Astrocyte (in vitro differentiated cells and primary cell): ENCODE measurements around the gene LAMA1. TPM values are rescaled to one million over a fixed set of nuclear protein-coding genes. Genes with fewer than 3 reads are reported as not detected.

Experiments
- DNase-seq: peaks from one replicate; pipeline ENCODE4 v3.0.0-alpha.2; 2010; ENCODE audit warnings: low read depth
- FAIRE-seq: peaks from 2 replicates; lab custom pipeline; 2011; peaks lifted over from hg19 to GRCh38; lab: Jason Lieb, UNC
- H2AFZ ChIP-seq: 2 replicates; pipeline ENCODE4 v1.6.0; 2012; ENCODE audit warnings: low read depth, low read length, inconsistent platforms
- H3K27ac ChIP-seq: 2 replicates; pipeline ENCODE4 v1.5.1; 2011; ENCODE audit warnings: low read depth, low read length, inconsistent platforms
- H3K27me3 ChIP-seq: 2 replicates; pipeline ENCODE4 v1.6.0; 2011; ENCODE audit warnings: low read length, inconsistent platforms; ENCODE audit not compliant: insufficient read depth
- H3K36me3 ChIP-seq: 2 replicates; pipeline ENCODE4 v1.5.1; 2011; ENCODE audit warnings: low read length, inconsistent platforms; ENCODE audit not compliant: insufficient read depth
- H3K4me1 ChIP-seq: 2 replicates; pipeline ENCODE4 v1.5.1; 2011; ENCODE audit warnings: low read length, inconsistent platforms; ENCODE audit not compliant: insufficient read depth
- H3K4me2 ChIP-seq: 2 replicates; pipeline ENCODE4 v1.6.0; 2012; ENCODE audit warnings: low read length, inconsistent platforms
- H3K4me3 ChIP-seq: 2 replicates; pipeline ENCODE4 v1.5.1; 2011; ENCODE audit warnings: low read depth, mild to moderate bottlenecking, low read length, inconsistent platforms; ENCODE audit not compliant: insufficient read depth
- H3K79me2 ChIP-seq: 2 replicates; pipeline ENCODE4 v1.6.0; 2012; ENCODE audit warnings: mild to moderate bottlenecking, low read length, inconsistent platforms; ENCODE audit not compliant: insufficient read depth
- H3K9ac ChIP-seq: 2 replicates; pipeline ENCODE4 v1.6.0; 2012; ENCODE audit warnings: mild to moderate bottlenecking, low read length, inconsistent platforms
- H3K9me3 ChIP-seq: 2 replicates; pipeline ENCODE4 v1.5.1; 2012; ENCODE audit warnings: low read depth, mild to moderate bottlenecking, low read length, inconsistent platforms; ENCODE audit not compliant: insufficient read depth
- H4K20me1 ChIP-seq: 2 replicates; pipeline ENCODE4 v1.6.0; 2012; ENCODE audit warnings: low read length, inconsistent platforms; ENCODE audit not compliant: insufficient read depth
- H3K27ac Mint-ChIP-seq: one replicate; pipeline ENCODE4 v1.8.0; 2021; ENCODE audit warnings: mild to moderate bottlenecking, mixed read lengths; ENCODE audit not compliant: unreplicated experiment
- H3K27me3 Mint-ChIP-seq: one replicate; pipeline ENCODE4 v1.8.0; 2021; ENCODE audit warnings: low read depth, mixed read lengths; ENCODE audit not compliant: unreplicated experiment
- H3K36me3 Mint-ChIP-seq: one replicate; pipeline ENCODE4 v1.8.0; 2021; ENCODE audit warnings: low read depth, mixed read lengths; ENCODE audit not compliant: unreplicated experiment
- H3K4me1 Mint-ChIP-seq: one replicate; pipeline ENCODE4 v1.8.0; 2021; ENCODE audit warnings: low read depth, mixed read lengths; ENCODE audit not compliant: unreplicated experiment
- H3K4me3 Mint-ChIP-seq: one replicate; pipeline ENCODE4 v1.8.0; 2021; ENCODE audit warnings: mild to moderate bottlenecking, moderate library complexity, mixed read lengths; ENCODE audit not compliant: unreplicated experiment
- H3K9me3 Mint-ChIP-seq: one replicate; pipeline ENCODE4 v1.8.0; 2021; ENCODE audit warnings: mild to moderate bottlenecking, mixed read lengths; ENCODE audit not compliant: unreplicated experiment
- CTCF ChIP-seq: IDR thresholded peaks from 2 replicates; pipeline ENCODE4 v1.5.1; 2011; ENCODE audit warnings: low read depth, mild to moderate bottlenecking, inconsistent platforms, low read length, moderate library complexity; ENCODE audit not compliant: insufficient read depth
- EZH2 ChIP-seq: IDR thresholded peaks from 2 replicates; pipeline ENCODE4 v1.6.1; 2012; ENCODE audit warnings: mild to moderate bottlenecking, low read length, inconsistent platforms; ENCODE audit not compliant: insufficient read depth
- total RNA-seq: library from RNA; stranded (reverse); gene quantifications from 2 replicates; pipeline ENCODE4 v1.2.1, GENCODE V29; 2021

LAMA1 gene
- total RNA-seq, 1 donor from 2014 or later, result 17.4 TPM

- H2AFZ ChIP-seq, result no peak overlapping the region
- Mint-ChIP-seq H3K4me1 (no peaks in the 10 kb centered on the region), H3K36me3 (peaks cover 12% of the 10 kb centered on the region), H3K9me3 (no peaks in the 10 kb centered on the region), H3K27ac (no peak overlapping the region), H3K27me3 (peaks cover 2% of the 10 kb centered on the region), H3K4me3 (no peak overlapping the region)
- no peak for DNase-seq
- FAIRE-seq, result no peak
- no peak overlapping the region for H3K9ac ChIP-seq
- no peak overlapping the region for H3K27ac ChIP-seq
- no peaks in the 10 kb centered on the region for H4K20me1 ChIP-seq
- H3K4me1 ChIP-seq, result no peaks in the 10 kb centered on the region
- H3K79me2 ChIP-seq, result no peaks in the 10 kb centered on the region
- no peak overlapping the region for H3K4me3 ChIP-seq
- no peak overlapping the region for H3K4me2 ChIP-seq
- TF ChIP-seq CTCF, result no peak
- no peaks in the 10 kb centered on the region for H3K36me3 ChIP-seq
- no peaks in the 10 kb centered on the region for H3K9me3 ChIP-seq
- no peaks in the 10 kb centered on the region for H3K27me3 ChIP-seq
Observed at GRCh38 chr18:7023581-7023980, 94.0 kb downstream of the LAMA1 start.

DNA sequence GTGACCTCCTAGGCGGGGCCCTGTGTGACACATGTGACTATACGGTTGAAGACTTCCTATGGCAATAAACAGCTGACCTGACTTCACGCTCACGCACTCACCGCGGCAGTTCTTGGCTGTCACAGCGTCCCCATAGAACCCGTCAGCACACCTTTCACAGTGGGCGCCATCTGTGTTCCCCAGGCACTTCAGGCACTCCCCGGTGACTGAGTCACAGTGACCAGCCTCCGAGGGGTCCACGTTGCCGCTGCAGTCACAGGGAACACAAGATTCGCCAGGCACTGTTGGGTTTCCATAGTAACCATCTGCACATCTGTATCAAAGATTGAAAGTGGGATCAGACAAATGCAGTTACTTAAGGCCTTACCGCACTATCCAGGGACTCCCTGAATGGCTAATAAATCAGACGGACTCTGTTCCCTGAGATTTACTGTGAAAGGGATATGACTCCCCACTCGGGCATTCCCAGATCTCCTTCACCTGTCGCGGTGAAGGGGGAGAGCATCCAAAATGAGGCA lies 94.5 kb downstream of the LAMA1 start:
- H4K20me1 ChIP-seq, result no peaks in the 10 kb centered on the region
- DNase-seq (no peak), FAIRE-seq (no peak)
- H3K4me3 ChIP-seq, result no peak overlapping the region
- H3K27me3 Mint-ChIP-seq, result peaks cover 2% of the 10 kb centered on the region
- H3K9ac ChIP-seq, result no peak overlapping the region
- H3K9me3 ChIP-seq, result no peaks in the 10 kb centered on the region
- no peaks in the 10 kb centered on the region for H3K36me3 ChIP-seq
- H3K4me1 ChIP-seq, result no peaks in the 10 kb centered on the region
- no peaks in the 10 kb centered on the region for H3K79me2 ChIP-seq
- no peak overlapping the region for H2AFZ ChIP-seq
- no peaks in the 10 kb centered on the region for H3K27me3 ChIP-seq
- H3K9me3 Mint-ChIP-seq, result no peaks in the 10 kb centered on the region
- no peaks in the 10 kb centered on the region for H3K4me1 Mint-ChIP-seq
- no peak for TF ChIP-seq EZH2
- TF ChIP-seq CTCF, result no peak
- H3K4me3 Mint-ChIP-seq, result no peak overlapping the region
- no peak overlapping the region for H3K27ac ChIP-seq
- H3K4me2 ChIP-seq, result no peak overlapping the region
- H3K36me3 Mint-ChIP-seq, result peaks cover 12% of the 10 kb centered on the region
- H3K27ac Mint-ChIP-seq, result no peak overlapping the region

GRCh38 chr18:7021994-7022840 lies 95.4 kb downstream of the LAMA1 start:
- H3K27ac ChIP-seq, result no peak overlapping the region
- H2AFZ ChIP-seq, result no peak overlapping the region
- no peaks in the 10 kb centered on the region for H3K4me1 ChIP-seq
- H3K27me3 ChIP-seq, result no peaks in the 10 kb centered on the region
- DNase-seq (no peak), FAIRE-seq (no peak)
- Mint-ChIP-seq H3K4me1 (no peaks in the 10 kb centered on the region), H3K27me3 (peaks cover 2% of the 10 kb centered on the region), H3K4me3 (no peak overlapping the region), H3K36me3 (peaks cover 13% of the 10 kb centered on the region), H3K9me3 (no peaks in the 10 kb centered on the region), H3K27ac (no peak overlapping the region)
- H3K9ac ChIP-seq, result no peak overlapping the region
- TF ChIP-seq CTCF (peak; percentile 37), EZH2 (no peak)
- no peaks in the 10 kb centered on the region for H3K79me2 ChIP-seq
- H3K36me3 ChIP-seq, result no peaks in the 10 kb centered on the region
- H4K20me1 ChIP-seq, result no peaks in the 10 kb centered on the region
- H3K4me2 ChIP-seq, result no peak overlapping the region
- H3K9me3 ChIP-seq, result no peaks in the 10 kb centered on the region
- H3K4me3 ChIP-seq, result no peak overlapping the region
